HG03520 (cell line): ENCODE data around the gene HOMER2.
"Not testable (repeated sequence)": the region's sequence is repeated elsewhere in the genome, so short reads cannot be mapped to it uniquely, and the experiment has no call there.

Experiments used
- ATAC-seq: cut with Tn5 transposase; IDR thresholded peaks from one replicate; pipeline ENCODE4 v1.9.1; 2021; ENCODE audit warnings: mild to moderate bottlenecking, moderate library complexity; ENCODE audit not compliant: unreplicated experiment

HOMER2 gene

GRCh38 chr15:82966671-82967071 lies 14.2 kb upstream of the HOMER2 start:
- peak; percentile 82 for ATAC-seq

GRCh38 chr15:82964890-82965289 lies 12.4 kb upstream of the HOMER2 start:
- no peak for ATAC-seq

- ATAC-seq = no peak
These were observed 11.2 kb upstream of the HOMER2 start for GRCh38 chr15:82963471-82964341.

GRCh38 chr15:82960766-82961165 lies 8.2 kb upstream of the HOMER2 start:
- ATAC-seq = no peak

GRCh38 chr15:82959423-82959822 lies 6.9 kb upstream of the HOMER2 start:
- ATAC-seq = no peak

GRCh38 chr15:82958638-82959037 lies 6.1 kb upstream of the HOMER2 start:
- no peak for ATAC-seq

- no peak for ATAC-seq
These were observed 905 bp downstream of the HOMER2 start for GRCh38 chr15:82951472-82952157.

GRCh38 chr15:82950746-82951370 lies 1.7 kb downstream of the HOMER2 start:
- no peak for ATAC-seq

- ATAC-seq = no peak
These were observed 2.2 kb downstream of the HOMER2 start for GRCh38 chr15:82950295-82950694.

- ATAC-seq = no peak
These were observed 6.3 kb downstream of the HOMER2 start for GRCh38 chr15:82946155-82946701.

GRCh38 chr15:82945326-82945725 lies 7.2 kb downstream of the HOMER2 start:
- no peak for ATAC-seq

- no peak for ATAC-seq
These were observed 7.7 kb downstream of the HOMER2 start for GRCh38 chr15:82944821-82945220.

GRCh38 chr15:82944056-82944455 lies 8.5 kb downstream of the HOMER2 start:
- no peak for ATAC-seq

- ATAC-seq = no peak
These were observed 9.3 kb downstream of the HOMER2 start for GRCh38 chr15:82943176-82943575.

GRCh38 chr15:82942691-82943090 lies 9.8 kb downstream of the HOMER2 start:
- no peak for ATAC-seq

- not testable (repeated sequence) for ATAC-seq
These were observed 12.8 kb downstream of the HOMER2 start for GRCh38 chr15:82939678-82940077.

- no peak for ATAC-seq
These were observed 14.8 kb downstream of the HOMER2 start for GRCh38 chr15:82937712-82938058.

- no peak for ATAC-seq
These were observed 15.4 kb downstream of the HOMER2 start for GRCh38 chr15:82936966-82937711.

- no peak for ATAC-seq
These were observed 17.1 kb downstream of the HOMER2 start for GRCh38 chr15:82935382-82935781.

- no peak for ATAC-seq
These were observed 18.2 kb downstream of the HOMER2 start for GRCh38 chr15:82934100-82934880.
